HepG2 (cell line): ENCODE results near the gene CCNT2. TPM values are rescaled to one million over a fixed set of nuclear protein-coding genes. Genes with fewer than 3 reads are reported as not detected.

Experiments used
- AKNA ChIP-seq: sonication (generic); formaldehyde crosslinking; IDR thresholded peaks from 2 replicates; pipeline ENCODE4 v1.4.0; 2020; ENCODE audit warnings: missing genetic modification reagents, borderline replicate concordance
- ARID3A ChIP-seq: IDR thresholded peaks from 2 replicates; pipeline ENCODE4 v1.6.1; 2012; ENCODE audit warnings: low read depth, low read length, improper control_type of control experiment
- BORCS8-MEF2B ChIP-seq: sonication (generic); formaldehyde crosslinking; IDR thresholded peaks from 2 replicates; pipeline ENCODE4 v1.8.0; 2022; ENCODE audit warnings: mild to moderate bottlenecking, missing genetic modification reagents
- E2F2 ChIP-seq: sonication (generic); formaldehyde crosslinking; IDR thresholded peaks from 2 replicates; pipeline ENCODE4 v1.4.0; 2020; ENCODE audit warnings: missing genetic modification reagents, borderline replicate concordance
- HMG20A ChIP-seq: IDR thresholded peaks from 2 replicates; pipeline ENCODE4 v1.6.1; 2016; ENCODE audit warnings: borderline replicate concordance
- ISL2 ChIP-seq: sonication (generic); formaldehyde crosslinking; IDR thresholded peaks from 2 replicates; pipeline ENCODE4 v1.5.0; 2020; ENCODE audit warnings: missing genetic modification reagents
- JARID2 ChIP-seq: sonication (generic); formaldehyde crosslinking; IDR thresholded peaks from 2 replicates; pipeline ENCODE4 v1.8.1; 2023; ENCODE audit warnings: missing genetic modification reagents, inconsistent platforms; ENCODE audit not compliant: insufficient replicate concordance
- MIER3 ChIP-seq: IDR thresholded peaks from 2 replicates; pipeline ENCODE4 v1.6.1; 2016; ENCODE audit warnings: missing compliant biosample characterization, borderline replicate concordance
- MYPOP ChIP-seq: sonication (generic); formaldehyde crosslinking; IDR thresholded peaks from 2 replicates; pipeline ENCODE4 v1.8.1; 2023; ENCODE audit warnings: mild to moderate bottlenecking, moderate library complexity, missing genetic modification reagents
- NONO ChIP-seq, 2 experiments: fragments of 450-650 bp in 1 of 2; sonication (generic) in 1 of 2; formaldehyde crosslinking in 1 of 2; IDR thresholded peaks in 1 of 2; conservative IDR thresholded peaks in 1 of 2; 2 replicates each; pipeline versions ENCODE4 v1.6.1 to v1.8.0; 2017 to 2022; ENCODE audit warnings: mild to moderate bottlenecking in 1 of 2, missing genetic modification reagents in 1 of 2, moderate library complexity in 1 of 2
- PAF1 ChIP-seq: IDR thresholded peaks from 2 replicates; pipeline ENCODE4 v1.6.1; 2016; ENCODE audit warnings: missing genetic modification reagents, missing compliant biosample characterization
- RBFOX2 ChIP-seq: fragments of 200-400 bp; formaldehyde crosslinking; IDR thresholded peaks from 2 replicates; pipeline ENCODE4 v1.6.1; 2017; ENCODE audit warnings: low read depth, mild to moderate bottlenecking, low read length
- SMAD1 ChIP-seq: sonication (generic); formaldehyde crosslinking; IDR thresholded peaks from 2 replicates; pipeline ENCODE4 v1.4.0; 2020; ENCODE audit warnings: missing genetic modification reagents, low read depth, mild to moderate bottlenecking, borderline replicate concordance
- TAF1 ChIP-seq: sonication (generic); formaldehyde crosslinking; IDR thresholded peaks from 2 replicates; pipeline ENCODE4 v1.4.0; 2020; ENCODE audit warnings: missing genetic modification reagents
- XRCC5 ChIP-seq: fragments of 200-400 bp; formaldehyde crosslinking; optimal IDR thresholded peaks from 2 replicates; pipeline ENCODE3; 2017; ENCODE audit warnings: mild to moderate bottlenecking, low read length
- ZNF280D ChIP-seq: sonication (generic); formaldehyde crosslinking; IDR thresholded peaks from 2 replicates; pipeline ENCODE4 v1.5.1; 2020; ENCODE audit warnings: mild to moderate bottlenecking, missing genetic modification reagents
- ZNF788 ChIP-seq: sonication (generic); formaldehyde crosslinking; IDR thresholded peaks from 2 replicates; pipeline ENCODE4 v1.5.0; 2020; ENCODE audit warnings: mild to moderate bottlenecking, missing genetic modification reagents, borderline replicate concordance
- polyA plus RNA-seq, 8 experiments: library from polyadenylated mRNA; depleted of rRNA in 3 of 8; stranded (reverse) in 7 of 8; unstranded in 1 of 8; fragments of >200 nt; fragmentation: Illumina TruSeq in 4 of 8; extraction: Trizol in 4 of 8; gene quantifications; 2 replicates each; pipeline versions ENCODE4 v1.2.1 to v1.2.3, GENCODE V29; 2011 to 2016; ENCODE audit warnings: low read depth in 4 of 8, missing spikeins in 1 of 8, mixed read lengths in 1 of 8; ENCODE audit not compliant: insufficient read depth in 1 of 8
- total RNA-seq, 5 experiments: library from RNA; depleted of rRNA; stranded (reverse); fragments of >200 nt; fragmentation: Illumina TruSeq; extraction: Trizol; gene quantifications; 2 replicates each; pipeline ENCODE4 v1.2.3, GENCODE V29; 2016; ENCODE audit warnings: low read depth in 1 of 5

Gene CCNT2
- total and polyA plus RNA-seq, 2 of the 13 experiments (the other 11 are each of a cell fraction or from before 2014, with no cell fraction given), result 22.1 to 34.4 TPM

GRCh38 chr2:134917360-134917865 lies 1.2 kb upstream of the CCNT2 start (continued):
- TF ChIP-seq AKNA (no peak), NONO (IDR thresholded peaks at IDR 0.05) (no peak), NONO (CRISPR knock-in tag; conservative IDR thresholded peaks at IDR 0.05) (0 out of 2 replicates have a peak, but pooled peaks have one; percentile 8), ISL2 (CRISPR knock-in tag) (no peak), E2F2 (CRISPR knock-in tag) (no peak), ZNF788 (CRISPR knock-in tag) (no peak), HMG20A (CRISPR knock-in tag) (no peak), ARID3A (no peak), XRCC5 (no peak), PAF1 (CRISPR knock-in tag) (no peak), MYPOP (CRISPR knock-in tag) (no peak), SMAD1 (0 out of 2 replicates have a peak, but pooled peaks have one; percentile 24), MIER3 (no peak), BORCS8-MEF2B (CRISPR knock-in tag) (no peak), JARID2 (CRISPR knock-in tag) (no peak), RBFOX2 (no peak), TAF1 (CRISPR knock-in tag) (no peak), ZNF280D (CRISPR knock-in tag) (0 out of 2 replicates have a peak, but pooled peaks have one; percentile 11)
